ENCODE results near the gene CASTOR2. TPM values are rescaled to one million over a fixed set of nuclear protein-coding genes. Genes with fewer than 3 reads are reported as not detected.
"Not testable (repeated sequence)": the region's sequence is repeated elsewhere in the genome, so short reads cannot be mapped to it uniquely, and the experiment has no call there.

Gene CASTOR2
- total and polyA plus RNA-seq, 10 of the 15 experiments (the other 5 are each of a cell fraction or from before 2014, with no cell fraction given), result 0.18 to 1.1 (median 0.44) TPM; not detected in 4

GRCh38 chr7:74943923-74944322, 20.6 kb upstream of the CASTOR2 start:
- RAD21 ChIA-PET (ENCODE audit: unreplicated experiment); ATAC-seq; H3K4me1 ChIP-seq (ENCODE audit: control insufficient read depth, insufficient read depth, low read length); H3K36me3 ChIP-seq (ENCODE audit: control insufficient read depth in 2 of 2, insufficient read depth in 2 of 2, low read length in 1 of 2); H4K20me1 ChIP-seq (ENCODE audit: control insufficient read depth, insufficient read depth); FAIRE-seq; BruUV-seq (replicated peaks); H3K9ac ChIP-seq (ENCODE audit: control insufficient read depth, insufficient read depth, low read length); H3K79me2 ChIP-seq (ENCODE audit: control insufficient read depth, insufficient read depth, low read length); intact Hi-C loops (cut with micrococcal nuclease; ENCODE audit: unreplicated experiment); H3K4me3 ChIP-seq; DNase-seq (ENCODE audit: low read depth, low spot score); H3K9me3 ChIP-seq (replicated peaks; ENCODE audit: control insufficient read depth, insufficient read depth, low read length); H3K27ac ChIP-seq (ENCODE audit: control insufficient read depth, insufficient read depth); POLR2A ChIA-PET; H2AFZ ChIP-seq (ENCODE audit: control insufficient read depth, low read depth, low read length); H3K4me2 ChIP-seq (ENCODE audit: control insufficient read depth, insufficient read depth); SMC1A ChIA-PET (ENCODE audit: uncharacterized antibody, unreplicated experiment); in situ Hi-C loops (cut with MboI); H3K27me3 ChIP-seq (replicated peaks in 1 of 2; ENCODE audit: control insufficient read depth in 2 of 2, insufficient read depth in 2 of 2, low read length in 1 of 2); CTCF ChIA-PET: not testable (repeated sequence)
- WGBS (ENCODE audit: insufficient coverage, insufficient replicate concordance, low lambda C conversion rate, missing lambda C conversion rate), result 100% methylated on average over 3 of the region's 4 CpGs

GRCh38 chr7:74947741-74948140, 16.8 kb upstream of the CASTOR2 start:
- not testable (repeated sequence) for BruUV-seq (replicated peaks); FAIRE-seq

GRCh38 chr7:74953774-74954173, 10.7 kb upstream of the CASTOR2 start:
- ATAC-seq; H3K27ac ChIP-seq (ENCODE audit: control insufficient read depth, insufficient read depth); CTCF ChIA-PET; in situ Hi-C loops (cut with MboI); H3K4me1 ChIP-seq (ENCODE audit: control insufficient read depth, insufficient read depth, low read length); FAIRE-seq; RAD21 ChIA-PET (ENCODE audit: unreplicated experiment); H4K20me1 ChIP-seq (ENCODE audit: control insufficient read depth, insufficient read depth); H3K36me3 ChIP-seq (ENCODE audit: control insufficient read depth in 2 of 2, insufficient read depth in 2 of 2, low read length in 1 of 2); SMC1A ChIA-PET (ENCODE audit: uncharacterized antibody, unreplicated experiment); DNase-seq (ENCODE audit: low read depth, low spot score); H2AFZ ChIP-seq (ENCODE audit: control insufficient read depth, low read depth, low read length); H3K79me2 ChIP-seq (ENCODE audit: control insufficient read depth, insufficient read depth, low read length); POLR2A ChIA-PET; H3K9ac ChIP-seq (ENCODE audit: control insufficient read depth, insufficient read depth, low read length); H3K4me3 ChIP-seq; BruUV-seq (replicated peaks); H3K9me3 ChIP-seq (replicated peaks; ENCODE audit: control insufficient read depth, insufficient read depth, low read length); H3K27me3 ChIP-seq (replicated peaks in 1 of 2; ENCODE audit: control insufficient read depth in 2 of 2, insufficient read depth in 2 of 2, low read length in 1 of 2); H3K4me2 ChIP-seq (ENCODE audit: control insufficient read depth, insufficient read depth); intact Hi-C loops (cut with micrococcal nuclease; ENCODE audit: unreplicated experiment): not testable (repeated sequence)
- no CpG with 5 or more reads among the region's 8 CpGs for WGBS (ENCODE audit: insufficient coverage, insufficient replicate concordance, low lambda C conversion rate, missing lambda C conversion rate)

More at GRCh38 chr7:74947741-74948140, 16.8 kb upstream of the CASTOR2 start:
- H3K9me3 ChIP-seq (replicated peaks; ENCODE audit: control insufficient read depth, insufficient read depth, low read length); H3K27me3 ChIP-seq (replicated peaks in 1 of 2; ENCODE audit: control insufficient read depth in 2 of 2, insufficient read depth in 2 of 2, low read length in 1 of 2); H3K27ac ChIP-seq (ENCODE audit: control insufficient read depth, insufficient read depth); H3K4me1 ChIP-seq (ENCODE audit: control insufficient read depth, insufficient read depth, low read length); in situ Hi-C loops (cut with MboI); H3K36me3 ChIP-seq (ENCODE audit: control insufficient read depth in 2 of 2, insufficient read depth in 2 of 2, low read length in 1 of 2); intact Hi-C loops (cut with micrococcal nuclease; ENCODE audit: unreplicated experiment); POLR2A ChIA-PET; RAD21 ChIA-PET (ENCODE audit: unreplicated experiment); ATAC-seq; DNase-seq (ENCODE audit: low read depth, low spot score); H3K4me3 ChIP-seq; H2AFZ ChIP-seq (ENCODE audit: control insufficient read depth, low read depth, low read length); H3K4me2 ChIP-seq (ENCODE audit: control insufficient read depth, insufficient read depth); H3K79me2 ChIP-seq (ENCODE audit: control insufficient read depth, insufficient read depth, low read length); H3K9ac ChIP-seq (ENCODE audit: control insufficient read depth, insufficient read depth, low read length); SMC1A ChIA-PET (ENCODE audit: uncharacterized antibody, unreplicated experiment); CTCF ChIA-PET; H4K20me1 ChIP-seq (ENCODE audit: control insufficient read depth, insufficient read depth): not testable (repeated sequence)
- WGBS (ENCODE audit: insufficient coverage, insufficient replicate concordance, low lambda C conversion rate, missing lambda C conversion rate), result no CpG with 5 or more reads among the region's 3 CpGs

GRCh38 chr7:74958328-74958727, 6.2 kb upstream of the CASTOR2 start:
- H3K79me2 ChIP-seq (ENCODE audit: control insufficient read depth, insufficient read depth, low read length); ATAC-seq; CTCF ChIA-PET; in situ Hi-C loops (cut with MboI); intact Hi-C loops (cut with micrococcal nuclease; ENCODE audit: unreplicated experiment); H3K4me2 ChIP-seq (ENCODE audit: control insufficient read depth, insufficient read depth); H3K27ac ChIP-seq (ENCODE audit: control insufficient read depth, insufficient read depth); H3K4me3 ChIP-seq; H3K36me3 ChIP-seq (ENCODE audit: control insufficient read depth in 2 of 2, insufficient read depth in 2 of 2, low read length in 1 of 2); H3K9me3 ChIP-seq (replicated peaks; ENCODE audit: control insufficient read depth, insufficient read depth, low read length); H3K9ac ChIP-seq (ENCODE audit: control insufficient read depth, insufficient read depth, low read length); DNase-seq (ENCODE audit: low read depth, low spot score); H4K20me1 ChIP-seq (ENCODE audit: control insufficient read depth, insufficient read depth); SMC1A ChIA-PET (ENCODE audit: uncharacterized antibody, unreplicated experiment); H3K4me1 ChIP-seq (ENCODE audit: control insufficient read depth, insufficient read depth, low read length); POLR2A ChIA-PET; RAD21 ChIA-PET (ENCODE audit: unreplicated experiment); H2AFZ ChIP-seq (ENCODE audit: control insufficient read depth, low read depth, low read length); BruUV-seq (replicated peaks); H3K27me3 ChIP-seq (replicated peaks in 1 of 2; ENCODE audit: control insufficient read depth in 2 of 2, insufficient read depth in 2 of 2, low read length in 1 of 2); FAIRE-seq: not testable (repeated sequence)
- no CpG with 5 or more reads among the region's 2 CpGs for WGBS (ENCODE audit: insufficient coverage, insufficient replicate concordance, low lambda C conversion rate, missing lambda C conversion rate)

Measured in GM12878 (cell line).